HG02970 (cell line): ENCODE measurements around the gene NFATC4.
"Not testable (repeated sequence)": the region's sequence is repeated elsewhere in the genome, so short reads cannot be mapped to it uniquely, and the experiment has no call there.

Source experiments
- ATAC-seq: cut with Tn5 transposase; IDR thresholded peaks from one replicate; pipeline ENCODE4 v1.9.1; 2021; ENCODE audit warnings: mild to moderate bottlenecking, moderate library complexity, moderate number of reproducible peaks; ENCODE audit not compliant: unreplicated experiment, low FRiP score

NFATC4 gene

GRCh38 chr14:24366413-24366720, 1.6 kb upstream of the NFATC4 start:
- ATAC-seq, result no peak

- peak; percentile 62 for ATAC-seq
Measured at GRCh38 chr14:24366721-24367513, 1.1 kb upstream of the NFATC4 start.

- no peak for ATAC-seq
Measured at GRCh38 chr14:24368212-24368561, 203 bp downstream of the NFATC4 start.

GRCh38 chr14:24368562-24369252, 723 bp downstream of the NFATC4 start:
- ATAC-seq, result no peak

- ATAC-seq, result no peak
Measured at GRCh38 chr14:24369463-24369862, 1.5 kb downstream of the NFATC4 start.

- no peak for ATAC-seq
Measured at GRCh38 chr14:24369907-24370687, 2.1 kb downstream of the NFATC4 start.

- no peak for ATAC-seq
Measured at GRCh38 chr14:24370748-24371147, 2.8 kb downstream of the NFATC4 start.

- ATAC-seq, result not testable (repeated sequence)
Measured at GRCh38 chr14:24371605-24372004, 3.6 kb downstream of the NFATC4 start.

- no peak for ATAC-seq
Measured at GRCh38 chr14:24372701-24373416, 4.9 kb downstream of the NFATC4 start.

- ATAC-seq, result no peak
Measured at GRCh38 chr14:24376448-24377070, 8.6 kb downstream of the NFATC4 start.

- ATAC-seq, result no peak
Measured at GRCh38 chr14:24377126-24377525, 9.1 kb downstream of the NFATC4 start.

- no peak for ATAC-seq
Measured at GRCh38 chr14:24377657-24378056, 9.7 kb downstream of the NFATC4 start.

GRCh38 chr14:24378327-24378726, 10.3 kb downstream of the NFATC4 start:
- ATAC-seq, result no peak

- ATAC-seq, result no peak
Measured at GRCh38 chr14:24378981-24379906, 11.3 kb downstream of the NFATC4 start.

GRCh38 chr14:24379907-24380730, 12.1 kb downstream of the NFATC4 start:
- ATAC-seq, result no peak

- no peak for ATAC-seq
Measured at GRCh38 chr14:24381363-24382063, 13.5 kb downstream of the NFATC4 start.

GRCh38 chr14:24382064-24382371, 14.0 kb downstream of the NFATC4 start:
- ATAC-seq, result no peak

- ATAC-seq, result no peak
Measured at GRCh38 chr14:24384169-24384568, 16.2 kb downstream of the NFATC4 start.
